SKM-1 treated with dmso at 0.1 percent for 144 hours (cell line): ENCODE results near the gene CAMTA1.

Source experiments
- DNase-seq: peaks from one replicate; lab custom pipeline; 2025; ENCODE audit not compliant: unreplicated experiment; lab: John Stamatoyannopoulos, UW

The CAMTA1 gene

DNA sequence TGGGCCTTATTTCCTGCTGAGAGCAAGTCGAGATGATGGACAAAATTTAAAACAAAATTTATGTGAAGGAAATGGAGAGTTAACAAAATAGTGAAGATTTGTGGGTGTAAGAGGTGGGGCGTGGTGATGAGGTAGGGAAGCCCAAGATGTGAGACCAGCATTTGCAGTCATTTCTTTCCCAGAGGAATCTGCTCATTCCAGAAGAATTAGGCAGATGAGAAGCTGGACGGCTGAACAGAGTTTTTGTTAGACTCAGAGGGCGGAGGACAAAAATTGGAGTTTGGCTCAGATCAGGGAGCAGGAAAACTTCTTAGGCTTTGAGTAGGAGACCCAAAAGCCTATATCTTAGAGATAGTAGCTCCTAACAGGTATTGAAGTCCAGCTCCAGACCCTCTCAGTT, 65.3 kb downstream of the CAMTA1 start:
- DNase-seq, result no peak

DNA sequence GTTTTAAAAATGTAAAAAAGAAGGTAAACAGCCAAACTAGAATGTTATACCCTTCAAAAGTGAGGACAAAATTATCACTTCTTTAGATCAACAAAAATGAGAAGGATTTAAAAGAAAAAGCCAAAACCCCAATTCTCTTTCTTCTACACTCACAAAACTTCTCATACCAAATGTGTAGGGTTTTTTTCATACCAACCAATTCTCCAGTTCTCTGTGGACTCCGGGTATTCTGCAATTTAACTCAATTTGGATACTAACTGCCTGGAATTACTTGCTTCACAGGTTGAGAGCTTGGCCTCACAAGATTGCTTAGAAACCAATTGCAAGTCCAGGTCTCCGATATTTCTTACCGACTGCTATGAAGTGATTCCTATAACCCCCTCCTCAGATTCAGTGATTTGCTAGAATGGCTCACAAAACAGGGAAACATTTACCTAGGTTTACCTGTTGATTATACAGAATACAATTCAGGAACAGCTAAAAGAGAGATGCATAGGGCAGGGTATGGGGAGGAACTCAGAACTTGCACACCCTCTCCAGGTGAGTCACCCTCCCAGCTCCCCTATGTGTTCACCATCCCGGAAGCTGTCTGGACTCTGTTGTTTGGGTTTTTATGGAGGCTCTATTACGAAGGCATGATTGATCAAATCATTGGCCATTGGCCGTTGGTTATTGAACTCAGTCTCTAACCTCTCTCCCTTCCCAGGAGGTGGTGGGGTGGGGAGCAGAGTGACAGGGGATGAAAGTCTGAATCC, 67.1 kb downstream of the CAMTA1 start:
- DNase-seq, result no peak

GRCh38 chr1:6854166-6854565, 68.9 kb downstream of the CAMTA1 start:
- DNase-seq, result no peak

GRCh38 chr1:6857831-6858230, 72.6 kb downstream of the CAMTA1 start:
- DNase-seq, result no peak

DNA sequence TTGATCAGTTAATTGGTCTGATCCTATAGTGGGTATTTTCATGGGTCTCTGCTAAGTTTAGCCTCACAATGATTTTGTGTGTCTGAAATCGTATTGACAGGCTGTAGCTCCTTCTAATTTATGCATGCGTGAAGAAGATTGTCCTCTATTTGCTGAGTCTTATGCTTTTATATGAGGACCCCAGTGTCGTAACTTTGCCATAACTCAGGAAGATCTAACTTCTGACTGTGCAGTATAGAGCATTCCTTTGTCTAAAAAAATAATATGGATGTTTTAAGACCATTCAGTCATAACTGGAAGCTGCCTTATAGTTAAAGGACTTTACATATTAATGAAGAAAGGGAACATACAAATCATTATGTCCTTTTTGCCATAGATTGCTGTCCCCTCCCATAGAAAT, 73.3 kb downstream of the CAMTA1 start:
- no peak for DNase-seq

DNA sequence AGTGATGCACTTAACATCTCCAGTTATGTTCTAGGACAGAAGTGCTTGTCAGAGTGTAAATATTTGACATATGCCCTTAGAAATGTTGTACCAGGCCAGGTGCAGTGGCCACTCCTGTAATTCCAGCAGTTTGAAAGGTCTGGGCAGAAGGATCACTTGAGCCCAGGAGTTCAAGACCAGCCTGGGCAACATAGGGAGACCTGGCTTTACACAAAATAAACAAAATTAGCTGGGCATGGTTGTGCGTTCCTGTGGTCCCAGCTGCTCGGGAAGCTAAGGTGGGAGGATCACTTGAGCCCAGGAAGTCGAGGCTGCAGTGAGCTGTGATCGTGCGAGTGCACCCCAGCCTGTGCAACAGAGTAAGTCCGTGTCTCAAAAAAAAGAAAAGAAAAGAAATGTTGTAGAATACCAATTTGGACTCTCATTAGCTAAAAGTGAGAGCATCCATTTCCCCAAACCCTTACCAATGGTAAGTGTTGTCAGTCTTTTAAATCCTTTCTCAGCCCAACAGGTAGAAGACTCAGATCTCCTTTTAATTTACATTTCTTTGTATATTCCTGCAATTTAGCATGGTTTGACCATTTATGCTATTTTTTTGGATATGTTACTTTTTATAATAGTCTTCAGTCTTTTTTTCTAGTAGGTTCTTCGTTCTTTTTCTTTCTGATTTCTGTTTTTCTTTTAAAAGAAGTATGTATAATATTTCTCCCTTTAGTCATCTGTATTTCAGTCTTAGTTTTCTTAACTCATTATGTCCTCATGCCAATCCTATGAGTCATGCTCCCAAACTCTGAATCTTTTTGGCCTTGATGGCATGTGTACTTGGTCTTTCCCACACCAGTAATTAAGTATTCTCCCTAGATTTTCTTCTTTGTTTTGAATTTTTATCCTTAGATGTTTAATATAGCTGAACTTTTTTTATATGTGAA, 74.4 kb downstream of the CAMTA1 start:
- no peak for DNase-seq

DNA sequence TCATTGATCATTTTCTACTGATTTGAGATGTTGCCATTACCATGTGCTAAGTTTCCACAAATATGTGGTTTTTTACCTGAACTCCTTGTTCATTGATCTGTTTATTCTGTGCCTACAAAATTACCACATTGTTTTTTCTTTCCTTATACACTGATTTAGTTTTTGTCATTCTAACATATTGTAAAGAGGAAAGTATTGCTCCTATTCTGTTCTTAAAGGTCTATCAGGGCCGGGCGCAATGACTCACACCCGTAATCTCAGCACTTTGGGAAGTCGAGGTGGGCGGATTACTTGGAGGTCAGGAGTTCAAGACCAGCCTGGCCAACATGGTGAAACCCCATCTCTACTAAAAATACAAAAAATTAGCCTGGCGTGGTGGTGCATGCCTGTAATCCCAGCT, 75.1 kb downstream of the CAMTA1 start:
- no peak for DNase-seq

DNA sequence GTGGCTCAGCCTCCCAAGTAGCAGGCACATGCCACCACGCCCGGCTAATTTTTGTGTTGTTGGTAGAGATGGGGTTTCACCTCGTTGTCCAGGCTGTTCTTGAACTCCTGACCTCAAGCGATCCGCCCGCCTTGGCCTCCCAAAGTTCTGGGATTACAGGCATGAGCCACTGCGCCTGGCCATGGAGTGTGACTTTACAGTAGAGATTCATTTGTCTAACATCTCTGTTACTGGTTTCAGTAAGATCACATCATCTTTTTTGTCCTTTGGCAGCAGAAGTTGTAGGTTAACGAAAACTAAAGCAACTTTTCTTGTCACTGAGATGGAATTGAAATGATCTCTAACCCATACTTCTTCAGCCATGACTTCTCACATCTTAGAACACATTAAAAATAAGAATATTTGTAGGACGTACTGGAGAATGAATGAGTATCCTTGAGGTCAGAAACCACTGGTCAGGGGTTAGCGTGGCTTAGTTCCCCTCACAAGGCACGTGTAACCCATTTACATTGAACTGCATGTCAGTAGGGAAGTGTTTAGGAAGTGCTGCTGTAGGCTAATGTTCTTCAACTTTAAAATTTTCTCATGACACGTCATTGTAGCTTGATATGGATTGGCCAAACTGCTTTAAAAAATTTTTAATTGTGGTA, 75.9 kb downstream of the CAMTA1 start:
- DNase-seq, result no peak

DNA sequence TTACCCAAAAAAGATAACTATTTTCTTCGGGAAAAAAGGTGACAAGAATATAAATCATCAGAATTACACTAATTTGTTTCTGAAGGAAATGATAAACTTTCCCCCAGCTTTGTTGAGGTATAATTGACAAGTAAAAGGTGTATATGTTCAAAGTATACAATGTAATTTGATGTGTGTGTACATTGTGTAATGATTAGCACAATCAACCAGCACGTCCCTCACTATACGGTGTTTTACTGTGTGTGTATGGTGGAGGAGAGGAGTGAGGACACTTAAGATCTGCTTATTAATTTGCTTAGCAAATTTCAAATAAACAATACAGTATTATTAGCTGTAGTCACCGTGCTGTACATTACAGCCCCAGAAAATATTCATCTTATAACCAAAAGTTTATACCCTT, 77.7 kb downstream of the CAMTA1 start:
- no peak for DNase-seq

GRCh38 chr1:6864166-6864565, 78.9 kb downstream of the CAMTA1 start:
- no peak for DNase-seq

DNA sequence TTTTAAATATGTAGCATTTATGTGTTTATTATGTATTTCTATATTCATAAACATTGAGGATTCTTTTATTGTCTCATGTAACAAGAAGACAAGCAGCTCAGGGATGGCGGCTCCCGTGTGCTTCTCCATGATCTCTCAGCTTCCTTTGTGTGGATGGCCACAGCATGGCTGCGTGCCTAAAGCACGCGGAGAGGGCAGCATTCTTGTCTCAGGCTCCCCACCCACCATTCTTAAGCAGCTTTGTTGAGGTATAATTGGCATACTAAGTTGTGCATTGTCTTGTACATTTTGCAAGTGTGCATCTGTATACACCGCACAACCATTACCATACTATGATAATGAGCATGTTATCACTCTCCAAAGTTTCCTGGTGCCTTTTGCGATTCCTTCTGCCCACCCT, 81.6 kb downstream of the CAMTA1 start:
- no peak for DNase-seq

DNA sequence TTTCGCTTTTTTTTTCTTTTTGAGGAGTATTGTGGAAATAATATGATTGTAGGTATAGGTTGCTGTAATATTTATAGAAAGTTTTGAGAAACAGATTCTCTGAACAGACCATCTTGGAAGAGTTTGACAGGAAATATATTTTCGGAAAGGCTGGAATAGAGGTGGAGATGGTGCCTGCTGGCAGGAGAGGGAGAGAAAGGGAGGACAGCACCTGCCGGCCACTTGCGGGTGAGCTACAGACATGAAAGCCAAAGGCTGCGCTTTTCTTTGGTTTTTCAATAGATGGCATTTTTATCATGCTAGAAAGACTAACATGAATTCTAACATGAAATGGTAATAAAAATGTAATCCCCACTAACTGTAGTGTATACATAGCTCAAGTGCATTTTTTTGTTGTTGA, 82.1 kb downstream of the CAMTA1 start:
- no peak for DNase-seq

GRCh38 chr1:6867729-6868659, 82.7 kb downstream of the CAMTA1 start:
- no peak for DNase-seq

GRCh38 chr1:6868660-6869380, 83.6 kb downstream of the CAMTA1 start:
- DNase-seq, result no peak

DNA sequence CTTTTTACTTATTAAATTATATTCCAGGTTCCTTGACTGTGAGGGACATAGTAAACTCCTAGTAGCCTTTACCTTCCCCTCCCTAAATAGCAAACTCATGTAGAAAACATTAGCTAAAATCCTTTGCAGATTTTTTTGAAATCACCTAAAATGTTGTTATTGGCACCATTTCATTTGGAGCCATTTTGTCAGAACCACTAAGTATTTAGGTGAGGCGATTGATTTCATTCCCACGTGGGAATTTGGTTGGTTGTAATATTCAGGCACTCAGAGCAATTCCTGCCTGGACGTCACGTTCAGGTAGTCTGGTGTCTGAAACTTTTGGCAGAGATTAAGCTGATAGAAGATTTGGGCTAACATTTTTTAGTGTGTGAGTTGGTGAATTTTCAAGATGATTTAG, 84.3 kb downstream of the CAMTA1 start:
- DNase-seq, result no peak

DNA sequence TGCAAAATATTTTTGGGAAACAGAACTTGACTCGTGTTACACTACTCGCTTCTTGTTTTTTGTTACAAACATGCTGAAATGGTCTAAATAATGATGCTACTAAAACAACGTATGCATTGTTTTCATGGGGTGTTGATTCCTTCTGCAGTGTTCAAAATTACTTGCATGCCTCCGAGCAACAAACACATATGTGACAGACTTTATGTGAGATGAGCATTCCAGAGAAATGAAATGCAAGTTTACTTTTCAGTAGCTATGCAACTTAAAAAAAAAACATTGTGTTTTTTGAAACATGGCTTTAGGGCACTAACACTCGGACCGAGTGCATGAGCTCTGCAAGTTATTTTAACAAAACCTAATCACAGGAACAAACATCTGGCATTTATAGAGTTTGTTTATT, 84.8 kb downstream of the CAMTA1 start:
- DNase-seq, result no peak

DNA sequence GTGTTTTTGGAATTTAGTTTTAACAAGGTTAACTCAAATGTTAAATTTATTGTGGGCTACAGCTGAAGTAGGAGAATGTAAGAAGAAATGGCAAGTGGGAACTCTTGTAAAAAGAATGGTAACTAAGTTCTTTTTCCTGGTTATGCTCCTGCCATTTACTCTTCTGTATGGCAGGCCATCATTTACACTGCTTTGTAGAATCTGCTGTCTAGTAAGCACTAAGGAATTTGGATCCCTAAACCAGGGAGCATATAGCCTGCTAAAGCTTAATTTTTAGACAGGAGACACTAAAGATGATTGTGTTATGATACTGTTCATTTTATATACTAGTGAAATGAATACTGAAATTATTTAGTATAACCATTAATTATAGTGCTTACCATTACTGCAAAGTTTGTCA, 85.3 kb downstream of the CAMTA1 start:
- DNase-seq, result no peak

DNA sequence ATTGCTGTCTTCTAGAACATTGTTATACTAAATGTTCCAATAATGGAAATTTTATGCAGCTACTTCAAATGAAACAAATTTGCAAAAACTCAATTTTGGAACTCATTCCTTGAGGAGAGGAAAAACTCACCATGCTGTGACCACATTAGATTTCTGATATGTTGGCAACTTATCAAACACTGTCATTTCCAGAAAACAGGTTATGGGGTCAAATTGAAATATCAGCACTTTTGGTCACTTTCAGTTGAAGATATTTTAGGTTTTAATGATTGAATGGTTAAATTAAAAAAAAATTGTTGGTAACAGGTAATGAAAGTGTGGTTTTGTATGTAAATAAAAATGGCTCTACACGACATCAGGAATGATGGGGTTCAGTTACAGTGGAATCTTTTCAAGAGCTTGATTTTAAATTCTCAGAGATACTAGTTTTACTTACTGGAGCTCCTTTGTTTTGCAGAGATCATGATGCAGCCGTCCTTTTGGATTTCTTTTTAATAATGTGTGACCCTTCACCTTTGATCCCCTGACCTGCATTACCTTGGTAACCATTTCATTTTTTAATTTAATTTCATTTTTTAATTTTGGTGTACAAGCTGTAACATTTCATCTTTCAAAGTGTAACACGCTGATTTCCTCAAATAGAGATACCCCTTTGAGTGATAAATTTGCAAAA, 86.2 kb downstream of the CAMTA1 start:
- no peak for DNase-seq

- DNase-seq, result no peak
These were observed 87.5 kb downstream of the CAMTA1 start for GRCh38 chr1:6872573-6873261.
